Measurements from ENCODE around the gene ZKSCAN4. TPM values are rescaled to one million over a fixed set of nuclear protein-coding genes. Genes with fewer than 3 reads are reported as not detected.

The ZKSCAN4 gene
- total and polyA plus RNA-seq, 2 donors (not counting 1 experiment from before 2014, with no cell fraction given), result 3.0 to 12.1 TPM

DNA sequence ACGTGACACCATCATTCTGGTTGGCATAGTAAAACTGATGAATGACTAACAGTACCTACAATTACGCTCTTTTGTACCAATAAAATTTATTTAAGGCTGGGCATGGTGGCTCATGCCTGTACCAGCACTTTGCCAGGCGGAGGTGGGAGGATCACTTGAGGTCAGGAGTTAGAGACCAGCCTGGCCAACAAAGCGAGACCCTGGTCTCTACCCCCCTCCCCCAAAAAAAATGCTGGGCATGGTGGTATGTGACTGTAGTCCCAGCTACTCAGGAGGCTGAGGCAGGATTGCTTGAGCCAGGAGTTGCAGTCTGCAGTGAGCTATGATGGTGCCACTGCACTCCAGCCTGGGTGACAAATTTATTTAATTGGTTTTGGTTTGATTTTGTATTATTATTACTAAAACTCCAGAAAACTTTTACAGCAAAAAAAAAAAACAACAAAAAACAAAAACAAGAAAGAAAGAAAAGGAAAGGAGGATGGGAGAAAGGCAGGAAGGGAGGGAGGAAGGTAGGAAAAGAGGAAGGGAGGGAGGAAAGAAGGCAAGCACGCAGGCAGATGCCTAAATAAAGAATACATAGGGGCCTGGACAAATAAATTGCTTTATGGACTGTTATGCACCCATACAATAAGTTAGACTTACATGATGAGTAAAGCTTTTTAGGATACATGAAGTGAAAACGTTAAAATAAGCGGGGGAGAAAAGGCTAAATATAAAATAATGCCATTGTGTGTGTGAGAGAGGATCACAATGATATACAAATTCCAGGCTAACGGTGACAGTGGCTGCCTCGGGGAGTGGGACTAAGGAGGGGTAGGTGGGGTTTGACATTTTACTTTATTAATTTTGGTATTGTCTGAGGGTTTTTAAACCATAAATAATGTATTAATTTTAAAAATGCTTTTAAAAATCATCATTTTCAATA lies 27.7 kb downstream of the ZKSCAN4 start:
- peak overlapping the region; percentile 98 for H3K4me3 Mint-ChIP-seq
- H3K27me3 Mint-ChIP-seq, result peaks cover 23% of the 10 kb centered on the region
- WGBS (ENCODE audit: insufficient coverage), result 56% methylated on average over 3 of the region's 9 CpGs
- TF ChIP-seq EZH2 (IDR thresholded peaks at IDR 0.05; ENCODE audit: borderline replicate concordance, insufficient read depth, low read depth, low read length, poor library complexity, severe bottlenecking) (no peak), CTCF (IDR thresholded peaks at IDR 0.05) (no peak)
- H3K9me3 Mint-ChIP-seq (ENCODE audit: insufficient read depth), result no peaks in the 10 kb centered on the region
- POLR2A ChIA-PET, result interaction anchor here (0.7 to 0.8 kb wide), 3 partner anchors 82 to 159 kb away, joined by 6 read pairs; no protein-coding TSS in a partner anchor
- Histone ChIP-seq H2AFZ (ENCODE audit: insufficient read depth, low read depth, low read length, poor library complexity, severe bottlenecking) (peak overlapping the region; percentile 99), H3K4me2 (replicated peaks; ENCODE audit: low read depth, low read length, poor library complexity, severe bottlenecking) (peak overlapping the region; percentile 95), H3K79me2 (ENCODE audit: control insufficient read depth, insufficient read depth, low read length) (peaks cover 4% of the 10 kb centered on the region), H3K9ac (ENCODE audit: low read length) (peak overlapping the region; percentile 95), H3K27me3 (replicated peaks in 1 of 4; ENCODE audit: control extremely low read depth in 1 of 4, control insufficient read depth in 3 of 4, insufficient read depth in 4 of 4, low read length in 3 of 4) (peaks cover 0 to 26% (median 12%) of the 10 kb centered on the region in 4 experiments), H3K27ac (ENCODE audit: low read length in 2 of 2) (peak overlapping the region in 1 of 2 donors; percentile 75), H4K20me1 (ENCODE audit: control insufficient read depth, insufficient read depth, low read length, poor library complexity, severe bottlenecking) (no peaks in the 10 kb centered on the region), H3K4me3 (ENCODE audit: control extremely low read depth in 1 of 5, extremely low read depth in 1 of 5, insufficient read depth in 1 of 5, low read depth in 2 of 5, low read length in 4 of 5) (peak overlapping the region; percentile 77 to 90 (median 89)), H3K4me1 (ENCODE audit: control insufficient read depth in 2 of 2, insufficient read depth in 2 of 2, low read length in 2 of 2) (peaks cover 10 to 15% of the 10 kb centered on the region in 2 donors), H3K36me3 (replicated peaks in 1 of 2; ENCODE audit: control extremely low read depth in 1 of 2, control insufficient read depth in 1 of 2, extremely low read depth in 1 of 2, insufficient read depth in 2 of 2, low read length in 1 of 2) (peaks cover 2 to 14% of the 10 kb centered on the region in 2 experiments), H3K9me3 (ENCODE audit: control extremely low read depth in 1 of 3, control insufficient read depth in 2 of 3, insufficient read depth in 1 of 3, low read length in 2 of 3) (peaks cover 0 to 2% (median 0%) of the 10 kb centered on the region in 3 donors)
- intact Hi-C loops (cut with micrococcal nuclease), result loop anchor here (1.0 to 5.0 kb wide), 4 partner anchors 28 to 102 kb away; partner anchors contain the start of genes ZKSCAN4, ZKSCAN8, ZSCAN16 and ZSCAN26
- peaks cover 22% of the 10 kb centered on the region for H3K4me1 Mint-ChIP-seq
- CTCF ChIA-PET, result no interaction called here
- ATAC-seq (ENCODE audit: low read depth), result no peak
- peak overlapping the region; percentile 89 for H3K27ac Mint-ChIP-seq
- no peak for DNase-seq
